Ovary (tissue), 3 donors: ENCODE data around the gene IQSEC3.

Source experiments
- CTCF ChIP-seq, 3 donors: fragments of 450-650 bp in 2 of 3; fragments of 200-600 bp in 1 of 3; IDR thresholded peaks; one replicate each; pipeline versions ENCODE4 v1.5.1 to v1.8.0; 2016 to 2022; ENCODE audit warnings: antibody characterized with exemption in 3 of 3, mild to moderate bottlenecking in 1 of 3
- EP300 ChIP-seq: sonication (generic); formaldehyde crosslinking; IDR thresholded peaks from one replicate; pipeline ENCODE4 v1.6.1; 2017; ENCODE audit warnings: antibody characterized with exemption
- POLR2A ChIP-seq: fragments of 450-650 bp; IDR thresholded peaks from one replicate; pipeline ENCODE4 v1.6.1; 2017; ENCODE audit warnings: antibody characterized with exemption, mild to moderate bottlenecking, moderate library complexity
- donor health status: DM: no; HTN: no; CAD: no.

GRCh38 chr12:159156-159782 is 92.7 kb downstream of the IQSEC3 start:
- TF ChIP-seq CTCF (IDR thresholded peaks at IDR 0.05) (no peak), EP300 (no peak), POLR2A (no peak)
